Muscle layer of colon (tissue), 2 donors: ENCODE results near the gene ISY1.
"Not testable (repeated sequence)": the region's sequence is repeated elsewhere in the genome, so short reads cannot be mapped to it uniquely, and the experiment has no call there.

Source experiments
- H3K27ac ChIP-seq: one replicate; pipeline ENCODE4 v1.7.0; 2013; ENCODE audit warnings: low read depth, mild to moderate bottlenecking, low read length, moderate library complexity
- H3K27me3 ChIP-seq, 2 donors: one replicate each; pipeline ENCODE4 v1.7.0; 2013; ENCODE audit warnings: low read length in 2 of 2, mild to moderate bottlenecking in 2 of 2; ENCODE audit not compliant: insufficient read depth in 2 of 2, control insufficient read depth in 1 of 2
- H3K36me3 ChIP-seq: one replicate; pipeline ENCODE4 v1.7.0; 2013; ENCODE audit warnings: mild to moderate bottlenecking, low read length; ENCODE audit not compliant: insufficient read depth
- H3K4me1 ChIP-seq: one replicate; pipeline ENCODE4 v1.7.0; 2013; ENCODE audit warnings: mild to moderate bottlenecking, low read length; ENCODE audit not compliant: insufficient read depth
- H3K4me3 ChIP-seq, 2 donors: one replicate each; pipeline ENCODE4 v1.7.0; 2013; ENCODE audit warnings: low read length in 2 of 2, low read depth in 1 of 2, mild to moderate bottlenecking in 1 of 2, moderate library complexity in 1 of 2
- H3K9ac ChIP-seq: one replicate; pipeline ENCODE4 v1.7.0; 2013; ENCODE audit warnings: low read length
- H3K9me3 ChIP-seq: one replicate; pipeline ENCODE4 v1.7.0; 2013; ENCODE audit warnings: mild to moderate bottlenecking, low read length
- donor health status: abdominal sarcoma.
- donor health status: Adenocarcinoma of cecum.

ISY1 gene

GRCh38 chr3:129117134-129117533 is 43.7 kb downstream of the ISY1 start:
- Histone ChIP-seq H3K4me3 (no peak overlapping the region), H3K4me1 (peaks cover 21% of the 10 kb centered on the region), H3K36me3 (no peaks in the 10 kb centered on the region), H3K9ac (no peak overlapping the region), H3K27ac (no peak overlapping the region), H3K27me3 (no peaks in the 10 kb centered on the region), H3K9me3 (no peaks in the 10 kb centered on the region)

GRCh38 chr3:129116482-129116946 is 44.3 kb downstream of the ISY1 start:
- Histone ChIP-seq H3K27ac (no peak overlapping the region), H3K4me3 (no peak overlapping the region), H3K36me3 (no peaks in the 10 kb centered on the region), H3K27me3 (no peaks in the 10 kb centered on the region), H3K9ac (no peak overlapping the region), H3K4me1 (peaks cover 21% of the 10 kb centered on the region), H3K9me3 (no peaks in the 10 kb centered on the region)

GRCh38 chr3:129114455-129114854 is 46.4 kb downstream of the ISY1 start:
- H3K4me3 ChIP-seq = no peak overlapping the region
- H3K9me3 ChIP-seq = no peaks in the 10 kb centered on the region
- peaks cover 11% of the 10 kb centered on the region for H3K4me1 ChIP-seq
- H3K27ac ChIP-seq = no peak overlapping the region
- no peaks in the 10 kb centered on the region for H3K36me3 ChIP-seq
- no peaks in the 10 kb centered on the region for H3K27me3 ChIP-seq
- H3K9ac ChIP-seq = no peak overlapping the region

GRCh38 chr3:129112308-129113052 is 48.4 kb downstream of the ISY1 start:
- Histone ChIP-seq H3K4me3 (no peak overlapping the region), H3K9ac (no peak overlapping the region), H3K9me3 (no peaks in the 10 kb centered on the region), H3K4me1 (peaks cover 7% of the 10 kb centered on the region), H3K27ac (no peak overlapping the region), H3K36me3 (peaks cover 5% of the 10 kb centered on the region), H3K27me3 (no peaks in the 10 kb centered on the region)

- H3K27me3 ChIP-seq, H3K4me1 ChIP-seq, H3K9ac ChIP-seq, H3K27ac ChIP-seq, H3K4me3 ChIP-seq, H3K36me3 ChIP-seq, H3K9me3 ChIP-seq: not testable (repeated sequence)
Observed at GRCh38 chr3:129111076-129111780, 49.6 kb downstream of the ISY1 start.

- Histone ChIP-seq H3K27ac (no peak overlapping the region), H3K27me3 (no peaks in the 10 kb centered on the region), H3K4me3 (no peak overlapping the region), H3K4me1 (no peaks in the 10 kb centered on the region), H3K36me3 (peaks cover 5% of the 10 kb centered on the region), H3K9me3 (no peaks in the 10 kb centered on the region), H3K9ac (no peak overlapping the region)
Observed at GRCh38 chr3:129107793-129108192, 53.1 kb downstream of the ISY1 start.

- Histone ChIP-seq H3K36me3 (peaks cover 5% of the 10 kb centered on the region), H3K9me3 (no peaks in the 10 kb centered on the region)
Observed at GRCh38 chr3:129106866-129107565, 53.8 kb downstream of the ISY1 start.

GRCh38 chr3:129106320-129106719 is 54.5 kb downstream of the ISY1 start:
- no peak overlapping the region for H3K4me3 ChIP-seq
- H3K27ac ChIP-seq = no peak overlapping the region
- no peak overlapping the region for H3K9ac ChIP-seq
- no peaks in the 10 kb centered on the region for H3K4me1 ChIP-seq
- H3K36me3 ChIP-seq = peaks cover 5% of the 10 kb centered on the region
- H3K27me3 ChIP-seq = no peaks in the 10 kb centered on the region
- H3K9me3 ChIP-seq = no peaks in the 10 kb centered on the region

More at GRCh38 chr3:129106866-129107565, 53.8 kb downstream of the ISY1 start:
- no peaks in the 10 kb centered on the region for H3K4me1 ChIP-seq
- no peak overlapping the region for H3K9ac ChIP-seq
- no peak overlapping the region for H3K27ac ChIP-seq
- H3K4me3 ChIP-seq = no peak overlapping the region
- no peaks in the 10 kb centered on the region for H3K27me3 ChIP-seq

GRCh38 chr3:129105862-129106261 is 55.0 kb downstream of the ISY1 start:
- Histone ChIP-seq H3K27ac (no peak overlapping the region), H3K27me3 (no peaks in the 10 kb centered on the region), H3K9me3 (no peaks in the 10 kb centered on the region), H3K4me3 (no peak overlapping the region), H3K4me1 (no peaks in the 10 kb centered on the region), H3K36me3 (peaks cover 5% of the 10 kb centered on the region), H3K9ac (no peak overlapping the region)

- Histone ChIP-seq H3K9ac (no peak overlapping the region), H3K27me3 (no peaks in the 10 kb centered on the region), H3K9me3 (no peaks in the 10 kb centered on the region), H3K4me1 (no peaks in the 10 kb centered on the region), H3K36me3 (peaks cover 5% of the 10 kb centered on the region), H3K27ac (no peak overlapping the region), H3K4me3 (no peak overlapping the region)
Observed at GRCh38 chr3:129104498-129105079, 56.3 kb downstream of the ISY1 start.

GRCh38 chr3:129104051-129104450 is 56.8 kb downstream of the ISY1 start:
- Histone ChIP-seq H3K4me1 (no peaks in the 10 kb centered on the region), H3K36me3 (peaks cover 5% of the 10 kb centered on the region), H3K27me3 (no peaks in the 10 kb centered on the region), H3K27ac (no peak overlapping the region), H3K4me3 (no peak overlapping the region), H3K9ac (no peak overlapping the region), H3K9me3 (no peaks in the 10 kb centered on the region)
